ENCODE data around the gene DCST2.
A peak's percentile ranks its signal among the peaks of the same experiment; 100 is the strongest.

The DCST2 gene

DNA sequence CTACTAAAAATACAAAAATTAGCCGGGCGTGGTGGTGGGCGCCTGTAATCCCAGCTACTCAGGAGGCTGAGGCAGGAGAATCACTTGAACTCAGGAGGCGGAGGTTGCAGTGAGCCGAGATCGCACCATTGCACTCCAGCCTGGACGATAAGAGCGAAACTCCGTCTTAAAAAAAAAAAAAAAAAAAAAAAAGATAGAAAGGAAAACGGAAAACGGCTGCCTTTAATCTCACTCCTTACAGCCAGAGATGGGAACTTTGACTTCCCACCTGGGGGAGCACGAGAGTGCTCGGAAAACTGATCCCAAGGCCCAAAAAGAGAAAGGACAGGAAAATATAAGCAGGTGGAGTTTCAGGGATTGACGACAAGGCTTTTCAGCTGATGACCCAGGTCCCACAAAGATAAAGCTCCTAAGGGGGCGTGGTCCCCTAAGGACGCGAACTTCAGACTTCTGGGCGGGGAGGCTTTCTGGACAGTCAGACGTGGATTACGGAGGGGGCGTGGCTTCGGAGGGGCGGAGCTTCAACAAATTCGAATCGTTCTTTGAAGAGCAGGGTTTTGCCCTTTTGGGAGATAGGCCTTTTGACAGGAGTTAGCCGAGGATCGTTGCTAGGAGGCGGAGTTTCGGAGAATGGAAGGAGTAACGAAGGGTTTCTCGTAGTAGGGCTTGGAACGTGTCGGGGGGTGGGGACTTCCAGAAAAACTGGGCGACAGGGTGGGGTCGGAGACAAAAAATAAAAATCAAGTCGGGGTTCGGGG is 60.1 kb downstream of the DCST2 start:
- DNase-seq, result peak; percentile 98

DNA sequence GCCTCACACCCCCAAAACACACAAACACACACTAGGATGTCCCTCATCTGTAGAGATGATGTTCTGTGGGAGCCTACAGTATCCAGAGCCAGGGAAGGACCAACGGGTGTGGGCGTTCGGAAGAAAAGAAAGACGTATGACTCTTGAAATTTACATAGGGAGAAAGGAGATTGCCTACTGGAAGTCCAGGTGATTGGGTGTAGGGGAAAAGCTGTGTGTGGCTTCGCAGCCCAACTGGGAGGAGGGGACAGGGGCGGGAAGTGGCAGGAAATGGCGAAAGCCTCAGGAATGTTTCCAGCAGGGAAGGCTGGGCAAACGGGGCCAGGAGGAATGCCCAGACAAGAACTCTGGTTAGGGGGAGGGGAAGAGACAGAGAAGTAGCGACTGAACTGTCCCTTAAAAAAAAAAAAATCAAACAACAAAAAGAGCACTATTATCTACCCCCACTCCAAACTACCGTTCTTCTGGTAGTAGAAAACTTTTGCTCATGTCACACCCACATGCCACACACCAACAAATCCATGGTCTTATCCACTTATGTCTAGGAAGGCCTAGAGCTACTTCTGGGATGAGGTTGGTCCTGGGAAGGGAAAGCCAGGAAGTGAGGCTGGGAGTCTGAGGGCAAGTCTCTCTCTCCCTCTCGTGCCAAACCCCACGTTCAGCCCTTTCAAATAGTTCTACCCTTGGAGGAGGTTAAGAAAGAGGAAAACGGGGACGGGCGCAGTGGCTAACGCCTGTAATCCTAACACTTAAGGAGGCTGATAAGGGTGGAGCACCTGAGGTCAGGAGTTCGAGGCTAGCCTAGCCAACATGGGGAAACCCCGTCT is 60.9 kb downstream of the DCST2 start:
- DNase-seq, result no peak

DNA sequence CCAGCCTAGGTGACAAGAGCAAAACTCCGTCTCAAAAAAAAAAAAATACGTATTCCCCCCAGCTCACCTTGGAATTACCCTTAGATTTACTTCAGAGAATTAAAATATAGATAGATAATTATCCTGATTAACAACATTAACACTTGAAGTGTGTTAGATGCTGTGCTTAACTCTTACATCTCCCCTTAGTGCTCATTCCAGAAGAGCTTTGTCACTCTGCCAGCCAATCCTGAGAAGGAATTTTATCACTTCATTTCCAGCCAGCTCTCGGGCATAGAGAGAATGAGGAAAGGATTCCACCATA is 61.4 kb downstream of the DCST2 start:
- no peak for DNase-seq

DNA sequence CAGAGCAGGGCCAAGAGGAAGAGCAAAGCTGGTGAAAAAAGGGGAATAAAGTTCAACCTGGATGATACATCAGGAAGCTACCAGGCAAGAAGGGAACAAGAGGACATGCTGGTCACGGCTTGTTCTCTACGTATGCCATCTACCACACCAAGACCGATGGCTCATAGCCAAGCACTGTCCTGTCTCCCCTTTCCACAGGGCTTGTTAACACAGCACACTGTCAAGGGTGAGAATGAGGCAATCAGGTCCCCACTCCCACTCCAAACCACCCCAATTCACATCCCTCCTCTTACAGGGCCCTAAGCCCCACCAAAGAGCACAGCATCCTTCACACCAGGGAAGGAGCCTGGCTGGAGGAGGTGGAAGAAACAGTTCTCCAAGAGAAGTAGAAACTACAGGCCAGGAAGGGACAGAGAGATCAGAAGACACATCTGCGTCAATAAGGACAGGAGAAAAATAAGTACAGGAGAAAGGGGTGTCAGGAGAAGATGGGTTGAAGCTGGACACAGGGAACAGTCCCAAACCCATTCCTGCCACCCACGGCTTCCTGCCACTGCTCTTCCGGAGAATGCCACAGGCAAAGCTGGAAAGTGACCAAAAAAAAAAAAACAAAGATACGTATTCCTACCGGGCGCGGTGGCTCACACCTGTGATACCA is 62.1 kb downstream of the DCST2 start:
- DNase-seq, result no peak

DNA sequence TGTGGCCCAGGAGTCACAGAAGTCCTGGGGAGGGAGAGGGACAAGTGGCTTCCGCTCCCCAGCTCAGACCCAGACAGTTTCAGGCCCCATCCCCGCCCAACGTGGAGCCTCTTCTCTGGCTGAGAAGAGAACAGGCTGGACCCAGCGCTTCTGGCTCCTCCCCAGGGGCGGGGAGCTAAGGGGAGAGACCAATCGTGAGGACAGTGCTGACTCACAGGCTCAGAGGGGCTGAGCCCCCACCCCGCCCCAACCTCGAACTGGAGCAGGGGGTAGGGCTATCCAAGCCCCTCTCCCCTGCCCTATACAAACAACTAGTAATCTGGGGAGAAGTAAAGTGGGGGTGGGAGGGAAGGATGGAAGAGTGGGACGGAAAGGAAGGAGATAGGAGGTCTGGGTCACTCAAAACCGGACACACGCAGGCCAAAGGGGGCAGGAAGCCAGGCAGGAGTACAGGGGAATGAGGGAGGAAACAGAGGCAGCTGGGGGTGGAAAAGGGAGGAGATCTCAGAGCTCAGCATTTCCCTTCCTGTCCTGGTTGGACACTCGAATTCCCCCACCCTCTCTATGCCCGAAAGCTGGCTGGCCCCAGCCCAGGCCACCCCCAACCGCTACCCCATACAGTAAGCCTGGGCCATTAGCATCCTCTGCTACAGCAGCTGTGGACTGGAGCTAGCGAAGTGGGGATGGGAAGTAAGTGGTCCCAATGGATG is 62.8 kb downstream of the DCST2 start, which contains the start of gene SHC1:
Gene SHC1, minus strand, starts transcription at position 117 of the 710 bp plus-strand sequence. CDS start 221 bp downstream, outside the sequence.
- DNase-seq, result peak; percentile 70

DNA sequence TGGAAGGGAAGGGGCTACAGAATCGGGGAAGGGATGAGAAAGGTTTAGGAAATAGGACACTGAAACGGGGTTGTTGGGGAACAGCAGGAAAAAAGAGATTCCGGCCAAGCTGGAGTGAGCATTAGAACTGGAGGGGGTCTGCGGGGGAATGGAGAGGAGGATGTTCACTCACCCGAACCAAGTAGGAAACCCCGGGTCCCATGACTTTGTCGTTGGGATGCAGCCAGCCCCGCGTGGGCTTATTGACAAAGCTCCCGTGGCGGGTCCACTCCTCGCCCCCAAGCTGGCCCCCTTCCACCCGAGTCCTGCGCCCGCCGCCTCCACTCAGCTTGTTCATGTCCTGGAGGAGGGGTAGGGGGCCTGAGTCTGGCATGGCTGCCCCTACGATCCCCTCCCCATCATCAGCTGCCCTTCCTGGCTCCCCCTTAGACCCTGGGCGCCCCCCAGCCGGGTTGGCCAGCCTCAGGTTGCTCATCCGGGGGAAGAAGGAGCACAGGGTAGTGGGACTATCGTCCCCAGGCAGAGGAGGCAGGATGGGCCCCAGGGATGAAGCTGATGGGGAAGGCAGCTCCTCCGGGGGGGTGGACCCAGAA is 63.6 kb downstream of the DCST2 start:
- DNase-seq, result no peak

DNA sequence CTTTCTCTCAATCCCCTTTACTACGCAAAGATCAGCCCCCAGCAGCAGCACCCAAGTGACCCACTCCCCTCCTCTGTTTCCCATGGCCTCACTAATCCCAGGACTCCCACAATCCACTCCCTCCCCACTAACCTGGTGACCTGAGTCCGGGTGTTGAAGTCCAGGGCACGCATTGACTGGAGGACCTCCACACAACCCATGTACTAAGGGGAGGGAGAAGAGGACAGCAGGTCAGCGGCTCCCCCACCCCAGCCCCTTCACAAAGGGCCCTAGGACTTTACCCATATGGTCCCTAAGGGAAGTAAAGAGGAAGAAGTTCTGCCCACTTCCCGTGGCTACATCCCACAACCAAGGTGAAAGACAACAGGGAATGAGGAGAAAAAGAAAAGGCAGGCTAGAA is 64.3 kb downstream of the DCST2 start:
- no peak for DNase-seq

DNA sequence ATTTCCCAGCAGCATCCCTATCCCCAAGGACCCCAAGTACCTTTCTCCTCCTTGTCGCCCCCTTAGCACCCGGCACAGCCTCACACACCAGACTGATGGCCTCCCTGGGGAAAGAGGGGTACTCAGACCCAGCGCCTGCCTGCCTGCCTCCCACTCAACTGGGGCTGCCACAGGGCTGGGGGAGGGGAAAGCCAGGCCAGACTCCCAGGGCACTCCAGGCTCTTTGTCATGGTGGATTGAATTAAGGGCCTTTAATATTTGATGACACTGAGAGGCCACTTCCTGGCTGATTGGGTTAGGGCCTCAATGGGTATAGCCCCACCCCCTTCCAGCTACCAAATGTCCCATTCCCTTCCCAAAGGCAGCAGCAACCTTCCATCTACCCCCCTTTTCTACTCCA is 64.8 kb downstream of the DCST2 start:
- DNase-seq, result no peak
